NK-92 (cell line): Measurements from ENCODE around the gene PM20D1.

Experiments used
- DNase-seq: peaks from one replicate; lab custom pipeline; 2025; ENCODE audit not compliant: unreplicated experiment; lab: John Stamatoyannopoulos, UW

PM20D1 gene

DNA sequence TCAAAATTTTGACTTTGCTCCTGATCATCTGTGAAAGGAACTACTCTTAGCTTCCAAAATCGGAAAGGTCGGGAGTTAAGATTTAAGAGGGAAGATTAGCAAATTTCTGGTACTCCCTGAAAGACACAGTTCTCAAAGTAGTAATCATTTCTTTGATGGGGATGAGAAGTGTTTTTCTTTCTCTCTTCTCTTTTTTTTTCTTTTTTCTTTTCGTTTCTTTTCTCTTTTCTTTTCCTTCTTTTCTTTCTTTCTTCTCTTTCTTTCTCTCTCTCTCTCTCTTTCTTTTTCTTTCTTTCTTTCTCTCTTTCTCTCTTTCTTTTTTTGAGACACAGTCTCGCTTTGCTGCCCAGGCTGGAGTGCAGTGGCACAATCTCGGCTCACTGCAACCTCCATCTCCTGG lies 69.6 kb downstream of the PM20D1 start:
- DNase-seq = no peak
